HG03159 (cell line): ENCODE results near the gene NTMT2.
"Not testable (repeated sequence)": the region's sequence is repeated elsewhere in the genome, so short reads cannot be mapped to it uniquely, and the experiment has no call there.

Source experiments
- ATAC-seq: cut with Tn5 transposase; IDR thresholded peaks from one replicate; pipeline ENCODE4 v1.9.1; 2021; ENCODE audit warnings: mild to moderate bottlenecking, moderate library complexity; ENCODE audit not compliant: unreplicated experiment

NTMT2 gene

DNA sequence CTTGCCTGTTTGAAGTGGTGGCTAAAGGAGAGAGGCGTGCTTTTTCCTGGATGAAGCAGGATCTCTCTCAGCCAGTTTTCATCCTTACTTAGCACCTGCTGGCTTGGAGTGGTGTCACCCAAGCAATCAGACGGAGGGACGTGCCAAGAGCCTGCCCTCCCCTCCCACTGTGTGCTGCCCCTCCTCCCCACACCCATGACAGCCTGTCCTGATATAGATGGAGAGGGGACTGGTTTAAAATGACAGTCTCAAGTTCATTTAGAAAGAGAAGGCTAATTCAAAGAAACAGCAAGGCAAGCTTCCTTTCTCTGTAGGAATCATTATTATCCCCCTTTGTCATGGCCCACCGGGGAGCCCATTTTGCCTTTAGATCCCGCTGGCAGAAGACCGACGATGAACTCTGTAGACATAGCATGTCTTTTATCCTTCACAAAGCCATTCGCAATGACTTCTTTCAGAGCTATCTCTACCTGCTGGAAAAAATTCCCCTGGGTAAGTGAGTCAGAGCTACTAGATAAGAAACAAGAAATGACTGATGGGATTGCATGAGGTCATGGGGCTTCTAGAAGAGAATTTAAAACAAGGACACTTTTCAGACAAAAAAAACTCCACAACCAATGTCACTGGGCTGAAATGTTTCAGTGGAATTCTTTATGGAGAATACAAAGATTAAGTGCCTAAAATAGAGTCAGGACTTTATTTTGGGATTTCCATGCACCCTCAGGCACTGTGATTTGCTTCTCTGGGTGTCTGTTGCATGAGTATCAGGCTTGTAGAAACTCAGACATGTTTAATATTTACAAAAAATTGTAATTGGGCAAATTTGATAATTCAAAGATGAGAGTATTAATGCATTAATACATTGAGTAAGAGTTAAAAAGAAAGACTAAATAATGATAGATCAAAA lies at the start of gene NTMT2:
TSS of gene NTMT2 (plus strand) at position 190 of the 907 bp plus-strand sequence. CDS start at position 339, 149 bp downstream.
- ATAC-seq = no peak

DNA sequence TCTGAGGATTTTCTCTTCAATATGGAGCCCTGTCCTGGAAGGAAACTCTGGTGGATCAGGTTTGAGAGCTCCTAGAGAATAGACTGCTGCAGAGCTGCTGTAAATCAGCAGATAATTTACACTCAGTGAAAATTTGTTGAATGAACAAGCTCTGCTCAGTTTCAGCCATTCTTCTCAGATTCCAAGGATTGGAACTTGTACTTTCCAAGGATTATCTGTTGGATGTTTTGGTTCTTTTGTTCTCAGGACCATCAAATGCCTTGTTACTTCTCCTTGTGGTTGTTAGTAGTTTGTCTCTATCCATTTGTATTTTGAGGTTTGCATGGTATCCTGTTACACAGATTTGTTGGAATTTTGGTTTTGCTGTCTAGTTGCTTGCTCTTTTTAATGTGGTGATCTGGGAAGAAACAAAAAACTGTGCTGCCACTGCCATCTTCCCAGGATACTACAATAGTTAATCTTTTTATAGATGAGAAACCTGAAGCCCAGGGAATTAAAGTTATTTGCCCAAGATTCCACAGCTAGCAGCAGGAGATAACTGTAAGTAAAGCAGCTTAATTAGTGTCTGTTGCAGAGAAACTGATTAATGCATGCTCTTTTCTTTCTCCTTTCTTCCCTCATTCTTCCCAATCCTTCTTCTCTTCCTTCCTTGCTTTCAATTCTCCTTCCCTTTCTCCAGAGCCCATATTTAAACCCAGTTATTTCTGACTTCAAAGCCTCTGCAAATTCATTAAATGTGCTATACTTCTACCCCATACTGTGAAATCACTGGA lies 49.6 kb upstream of the NTMT2 start:
- ATAC-seq = no peak

DNA sequence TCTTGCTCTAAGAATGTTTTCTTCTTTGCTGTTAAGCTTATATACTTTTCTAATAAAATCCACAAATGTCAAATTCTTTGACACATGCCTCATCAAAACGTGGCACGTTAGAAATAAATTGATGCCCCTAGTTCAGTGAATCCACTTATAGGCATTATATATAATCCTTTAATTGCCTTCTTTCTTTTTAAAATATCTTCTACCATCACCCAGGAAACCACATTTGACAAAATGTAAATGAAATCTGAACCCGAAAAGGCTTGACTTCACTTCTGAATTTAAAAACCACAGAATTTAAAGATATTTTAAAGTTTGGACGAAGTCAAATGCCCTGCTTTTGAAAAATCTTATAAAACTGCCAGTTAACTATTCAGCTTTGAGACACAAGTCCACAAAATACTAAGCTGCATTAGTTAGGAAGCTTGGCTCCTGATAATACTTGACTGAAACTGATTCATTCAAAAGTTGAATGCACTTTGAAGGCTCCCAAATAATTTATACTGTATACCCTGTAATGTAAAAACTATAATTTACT lies 48.9 kb upstream of the NTMT2 start:
- ATAC-seq = no peak

DNA sequence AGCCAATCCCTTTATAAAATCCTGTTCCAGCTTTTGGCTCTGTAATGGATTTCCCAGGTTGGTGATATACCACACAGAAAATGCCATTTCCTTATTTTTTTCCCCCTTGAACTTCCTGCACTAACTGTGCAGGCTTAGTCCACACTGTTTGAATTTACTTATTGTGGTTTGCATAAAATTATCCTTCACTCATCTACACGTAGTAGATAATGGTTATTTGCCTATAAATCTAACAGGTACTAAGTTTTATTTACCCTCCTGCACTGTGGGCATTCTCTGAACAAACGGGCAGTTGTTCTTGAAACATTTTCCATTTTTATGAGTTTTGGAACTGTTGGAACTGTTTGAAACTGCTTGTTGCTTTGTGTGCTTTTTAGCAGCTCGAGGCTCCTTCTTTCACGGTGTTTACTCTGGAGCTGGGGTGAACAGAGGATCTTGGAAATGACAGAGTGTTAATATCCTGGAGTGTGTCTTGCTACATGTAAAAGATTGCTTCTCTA lies 48.3 kb upstream of the NTMT2 start:
- ATAC-seq = no peak

DNA sequence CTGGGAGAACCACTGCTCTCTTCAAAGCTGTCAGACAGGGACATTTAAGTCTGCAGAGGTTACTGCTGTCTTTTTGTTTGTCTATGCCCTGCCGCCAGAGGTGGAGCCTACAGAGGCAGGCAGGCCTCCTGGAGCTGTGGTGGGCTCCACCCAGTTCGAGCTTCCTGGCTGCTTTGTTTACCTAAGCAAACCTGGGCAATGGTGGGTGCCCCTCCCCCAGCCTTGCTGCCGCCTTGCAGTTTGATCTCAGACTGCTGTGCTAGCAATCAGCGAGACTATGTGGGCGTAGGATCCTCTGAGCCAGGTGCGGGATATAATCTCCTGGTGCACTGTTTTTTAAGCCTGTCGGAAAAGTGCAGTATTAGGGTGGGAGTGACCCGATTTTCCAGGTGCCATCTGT lies 32.6 kb upstream of the NTMT2 start:
- ATAC-seq = not testable (repeated sequence)

DNA sequence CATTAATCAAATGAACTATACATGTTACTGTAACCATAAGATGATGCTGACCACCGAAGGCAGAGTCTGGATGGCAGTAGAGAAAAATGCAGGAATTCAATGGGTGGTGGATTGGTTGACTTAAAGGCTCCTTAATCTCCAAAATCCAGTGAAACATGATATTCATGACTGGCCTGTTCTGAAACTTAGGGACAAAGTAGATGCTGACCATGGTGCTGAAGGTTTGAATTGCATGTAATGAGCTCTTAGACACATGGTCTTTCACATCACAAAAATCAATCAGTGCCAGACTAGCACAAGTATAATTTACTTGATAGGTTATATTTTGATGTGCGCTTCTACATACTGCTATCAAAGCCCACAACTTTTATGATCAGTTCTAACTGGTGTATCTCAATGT lies 30.9 kb upstream of the NTMT2 start:
- no peak for ATAC-seq

DNA sequence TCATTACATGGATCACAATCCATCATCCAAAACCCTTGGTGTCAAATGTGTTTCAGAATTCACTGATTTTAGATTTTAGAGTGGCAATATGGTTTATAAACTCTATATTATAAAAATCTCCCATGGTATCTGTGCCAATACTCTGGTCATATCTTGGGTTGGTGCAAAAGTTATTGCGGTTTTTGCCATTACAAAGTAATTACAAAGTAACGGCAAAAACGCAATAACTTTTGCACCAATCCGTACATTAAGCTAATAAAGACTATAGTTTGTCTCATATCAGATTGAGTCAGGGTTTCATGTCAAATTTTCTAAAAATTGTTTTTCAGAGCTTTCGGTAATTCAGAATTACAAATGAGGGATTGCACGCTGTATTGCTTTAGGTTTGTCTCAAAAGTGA lies 23.4 kb upstream of the NTMT2 start:
- no peak for ATAC-seq

DNA sequence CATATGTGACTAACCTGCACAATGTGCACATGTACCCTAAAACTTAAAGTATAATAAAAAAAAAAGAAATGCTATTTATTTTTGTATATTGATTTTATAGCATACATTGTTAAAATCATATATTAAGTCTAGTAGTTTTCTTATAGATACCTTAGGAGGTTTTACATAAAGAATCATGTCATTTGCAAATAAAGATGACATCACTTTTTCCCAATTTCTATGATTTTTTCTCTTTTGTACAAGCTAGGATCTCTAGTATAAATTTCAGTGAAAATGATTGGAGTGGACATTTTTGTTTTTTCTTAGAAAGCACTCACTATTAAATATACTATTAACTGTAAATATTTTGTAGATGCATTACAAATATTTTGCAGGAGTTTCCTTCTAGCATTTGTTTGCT lies 20.5 kb upstream of the NTMT2 start:
- no peak for ATAC-seq

DNA sequence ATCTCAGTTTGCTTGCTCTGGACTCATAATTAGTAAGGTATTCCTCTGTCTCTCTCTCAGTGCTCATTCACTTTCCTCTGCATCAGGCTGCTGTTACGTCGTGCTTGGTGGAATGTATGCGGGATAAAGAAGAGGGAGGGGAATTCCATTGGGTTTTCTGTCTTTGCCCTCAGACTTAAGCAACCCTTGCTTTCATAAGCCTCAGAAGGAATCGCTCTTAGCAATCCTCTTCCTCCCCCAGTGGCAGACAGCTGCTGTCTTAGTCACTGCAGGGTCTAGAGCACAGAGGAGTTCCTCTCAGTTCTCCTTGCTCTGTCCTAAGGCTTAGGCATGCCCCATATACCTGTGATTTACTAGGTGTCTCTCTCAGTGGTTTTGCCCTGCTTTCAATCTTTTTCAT lies 19.1 kb upstream of the NTMT2 start:
- peak; percentile 94 for ATAC-seq

DNA sequence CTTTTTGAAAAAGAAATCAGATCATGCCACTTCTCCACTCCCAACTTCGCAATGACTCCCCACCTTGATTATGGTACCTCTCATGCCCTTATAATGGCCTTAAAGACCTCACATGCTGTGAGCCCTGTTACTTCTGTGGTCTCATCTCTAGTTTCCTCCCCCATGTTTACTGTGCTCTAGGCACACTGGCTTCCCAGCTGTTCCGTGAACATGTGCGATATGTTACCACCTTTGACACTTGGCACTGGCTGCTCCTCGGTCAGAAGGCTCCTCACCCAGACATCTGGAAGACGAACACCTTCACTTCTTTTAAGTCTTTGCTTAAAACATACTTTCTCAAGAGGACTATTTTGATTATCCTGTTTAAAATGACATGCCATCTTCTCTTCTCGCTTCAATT lies 14.3 kb upstream of the NTMT2 start:
- no peak for ATAC-seq

DNA sequence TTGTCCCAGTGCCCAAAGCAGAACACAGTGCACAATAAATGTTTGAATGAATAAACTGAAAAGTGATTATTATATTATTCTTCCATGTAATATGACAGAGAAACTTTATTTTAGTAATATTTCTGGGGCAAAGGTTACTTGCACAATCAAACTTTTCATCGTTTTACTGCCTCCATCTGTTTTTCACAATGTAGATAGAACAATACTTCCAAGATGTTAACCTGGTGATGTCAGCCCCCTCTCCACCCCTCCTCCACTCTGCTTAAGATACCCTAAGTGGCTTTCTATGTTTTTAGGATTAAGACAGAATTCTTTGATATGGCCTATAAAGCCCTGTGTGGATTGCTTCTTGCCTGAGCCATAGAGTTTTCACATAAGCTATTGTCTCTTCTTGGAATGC lies 13.8 kb upstream of the NTMT2 start:
- no peak for ATAC-seq

DNA sequence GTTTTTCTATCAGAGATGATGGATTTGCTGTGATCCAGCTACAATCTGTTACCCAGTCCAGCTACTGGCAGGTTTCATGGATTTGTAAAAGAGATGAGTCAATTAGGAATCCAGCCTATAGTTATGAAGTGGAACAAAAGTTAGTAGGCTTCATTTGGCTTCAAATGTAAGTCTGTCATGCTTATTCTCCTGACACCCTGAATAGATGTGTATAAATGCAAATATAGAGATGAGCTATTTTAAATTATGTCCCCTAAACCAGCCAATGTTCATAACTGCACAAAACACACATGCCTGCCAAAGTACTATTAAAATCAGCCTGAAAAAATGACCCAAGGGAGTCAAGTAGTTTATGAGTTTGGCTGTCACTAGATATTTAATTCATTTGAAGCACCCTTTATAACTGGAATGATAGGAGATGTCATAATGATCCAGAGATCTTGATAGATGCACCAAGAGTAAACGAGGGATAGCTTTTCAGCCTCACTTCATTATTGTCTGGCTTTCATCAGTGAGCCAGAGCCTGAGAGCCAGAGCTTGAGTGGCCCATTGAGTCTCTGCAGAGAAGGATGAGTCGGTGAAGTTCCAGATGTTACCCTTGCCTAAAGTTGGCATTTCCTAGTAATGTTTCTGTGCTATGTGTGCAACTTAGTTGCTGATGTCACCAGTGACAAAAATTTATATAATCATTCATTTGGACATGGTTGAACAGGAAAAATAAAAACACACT lies 11.8 kb upstream of the NTMT2 start:
- no peak for ATAC-seq

DNA sequence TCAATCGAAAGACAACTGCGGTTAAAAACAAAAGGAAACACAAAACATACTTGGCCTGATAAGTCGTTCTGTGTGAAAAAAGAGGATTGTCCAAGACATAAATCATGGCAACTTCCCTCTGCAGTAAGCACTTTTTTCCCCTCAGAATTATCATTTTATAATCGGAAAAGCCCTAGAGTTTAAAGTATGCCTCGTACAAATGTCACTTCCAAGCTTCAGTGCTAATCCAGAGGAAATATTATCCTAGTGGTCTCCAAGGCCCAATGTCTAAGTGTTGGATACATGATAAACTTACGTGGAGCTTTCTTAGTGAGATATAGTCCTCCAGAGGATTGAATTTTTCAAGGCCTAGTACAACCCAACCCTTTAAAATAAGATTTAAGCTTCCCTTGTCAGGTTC lies 11.2 kb upstream of the NTMT2 start:
- no peak for ATAC-seq

DNA sequence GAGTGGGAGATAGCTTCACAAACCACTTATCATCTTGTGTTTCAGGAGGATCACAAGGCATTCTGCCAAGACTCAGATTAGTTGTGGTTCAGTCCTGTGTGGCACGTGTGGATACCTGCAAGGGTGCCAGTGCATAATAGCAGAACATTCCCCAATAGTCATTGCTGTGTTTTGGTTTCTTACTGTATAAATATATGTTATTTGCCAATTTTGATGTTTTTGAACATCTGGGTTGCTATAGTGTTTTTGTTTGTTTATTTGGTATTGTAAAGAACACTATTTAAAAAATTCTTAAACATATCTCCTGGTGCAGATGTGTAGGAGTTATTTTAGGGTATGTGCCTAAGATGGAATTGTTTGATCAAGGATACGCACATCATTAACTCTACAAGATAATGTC lies 5.4 kb upstream of the NTMT2 start:
- ATAC-seq = no peak

DNA sequence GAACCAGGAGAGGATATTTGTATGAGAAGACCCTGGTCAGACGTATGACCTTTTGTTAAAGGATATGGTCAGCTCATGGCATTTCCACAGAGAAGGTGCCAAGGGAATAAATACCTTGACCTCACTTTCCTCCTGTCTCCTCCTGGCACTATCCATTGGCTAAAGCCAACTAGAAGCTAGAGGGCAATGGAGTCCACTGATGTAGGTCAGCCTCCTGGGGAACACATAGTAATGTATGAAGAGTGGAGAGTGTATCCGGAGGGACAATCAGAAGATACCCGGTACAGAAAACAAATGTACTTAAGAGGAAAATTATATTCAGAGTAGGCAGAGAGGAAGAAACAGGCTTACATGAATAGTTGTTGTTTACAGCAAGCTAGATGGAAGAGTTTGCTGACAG lies 698 bp upstream of the NTMT2 start:
- no peak for ATAC-seq

DNA sequence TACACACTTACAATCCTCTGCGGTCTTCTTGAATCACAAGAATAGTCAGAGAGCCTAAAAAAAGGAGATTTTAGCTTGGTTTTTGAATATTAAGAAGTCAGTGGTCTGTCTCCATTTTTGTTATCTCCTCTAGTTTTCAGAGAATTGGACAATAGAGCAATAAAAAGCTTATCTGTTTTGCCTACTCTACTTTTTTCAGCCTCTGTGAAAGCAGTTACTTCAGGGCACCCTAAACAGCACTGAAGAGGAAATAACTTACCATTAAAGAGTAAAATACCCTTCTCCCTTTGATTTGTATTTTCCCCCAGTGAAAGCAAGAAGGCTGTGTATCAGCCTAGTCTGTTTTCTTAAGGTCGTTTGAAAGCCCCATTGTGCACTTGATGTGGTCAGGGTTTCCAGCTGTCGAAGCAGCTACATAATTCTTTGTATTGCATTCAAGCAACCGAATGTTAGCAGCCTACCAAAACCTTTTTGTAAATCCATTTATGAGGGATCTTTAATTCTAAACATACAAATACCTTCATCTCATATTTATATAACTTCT lies 1.0 kb downstream of the NTMT2 start:
- ATAC-seq = no peak

DNA sequence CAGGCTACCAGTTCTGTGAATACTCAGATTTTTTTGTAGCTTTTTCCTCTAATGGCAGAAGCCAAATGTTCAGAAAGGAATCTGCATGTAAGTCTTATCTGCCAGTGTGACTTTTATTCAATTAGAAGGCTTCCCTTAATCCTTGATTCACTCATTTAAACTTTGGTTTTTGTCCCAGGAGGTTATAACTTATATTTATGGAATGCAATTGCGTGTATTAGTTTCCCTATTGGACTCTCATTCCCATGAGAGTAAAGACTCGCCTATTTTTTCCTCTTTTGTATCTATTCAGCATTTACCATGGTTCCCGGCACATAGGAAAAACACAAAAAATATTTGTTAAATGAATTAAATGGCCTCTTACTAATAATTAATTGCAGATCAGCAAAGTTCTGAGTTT lies 3.5 kb downstream of the NTMT2 start:
- no peak for ATAC-seq

DNA sequence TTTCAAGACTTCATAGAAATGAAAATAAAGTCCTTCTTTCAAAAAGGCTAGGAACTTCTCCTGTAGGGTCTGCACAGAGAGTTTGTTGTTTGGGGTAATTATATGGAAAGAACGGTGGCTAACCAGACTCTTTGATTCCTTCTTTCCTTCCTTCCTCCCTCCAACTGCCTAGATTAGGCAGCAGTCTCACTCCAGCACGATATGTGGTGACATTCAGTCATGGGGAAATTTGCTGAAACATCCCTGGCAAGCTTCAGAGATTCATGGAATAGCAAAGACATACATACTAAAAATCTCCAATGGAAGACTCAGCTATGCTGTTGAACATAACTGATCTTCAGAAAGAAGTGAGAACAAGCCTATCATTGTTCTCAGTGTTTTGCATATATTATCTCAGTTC lies 4.3 kb downstream of the NTMT2 start:
- no peak for ATAC-seq

DNA sequence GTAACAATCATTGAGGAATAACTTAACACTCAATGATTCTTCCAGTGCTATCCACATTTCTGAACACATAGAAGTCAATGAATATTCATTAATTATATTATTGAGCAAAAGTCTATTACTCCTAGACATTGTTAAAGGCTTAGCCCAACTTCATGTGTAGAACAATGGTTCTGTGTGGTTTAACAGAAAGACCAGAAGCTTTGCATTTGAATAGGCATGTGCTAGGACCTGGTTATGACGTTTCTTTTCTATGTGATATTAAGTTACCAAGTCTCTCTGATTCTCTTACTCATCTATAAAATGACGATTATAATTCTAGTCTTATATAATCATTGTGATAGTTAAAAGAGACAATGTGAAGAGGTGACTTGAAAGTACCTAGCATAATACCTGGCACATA lies 5.2 kb downstream of the NTMT2 start:
- no peak for ATAC-seq

DNA sequence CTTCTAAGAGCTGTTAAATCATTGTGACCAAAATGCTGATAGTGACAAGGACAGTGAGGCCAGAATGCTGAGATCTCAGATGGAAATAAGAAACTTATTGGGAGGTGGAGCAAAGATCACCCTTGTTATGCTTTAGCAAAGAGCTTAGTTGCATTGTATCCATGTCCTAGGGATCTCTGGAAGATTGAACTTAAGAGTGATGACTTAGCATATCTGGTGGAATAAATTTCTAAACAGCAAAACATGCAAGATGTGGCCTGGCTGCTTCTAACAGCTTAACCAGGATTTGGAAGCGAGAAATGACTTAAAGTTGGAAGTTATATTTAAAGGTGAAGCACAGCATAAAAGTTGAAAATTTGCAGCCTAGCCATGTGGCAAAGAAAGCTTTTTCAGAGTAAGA lies 7.7 kb downstream of the NTMT2 start:
- no peak for ATAC-seq

DNA sequence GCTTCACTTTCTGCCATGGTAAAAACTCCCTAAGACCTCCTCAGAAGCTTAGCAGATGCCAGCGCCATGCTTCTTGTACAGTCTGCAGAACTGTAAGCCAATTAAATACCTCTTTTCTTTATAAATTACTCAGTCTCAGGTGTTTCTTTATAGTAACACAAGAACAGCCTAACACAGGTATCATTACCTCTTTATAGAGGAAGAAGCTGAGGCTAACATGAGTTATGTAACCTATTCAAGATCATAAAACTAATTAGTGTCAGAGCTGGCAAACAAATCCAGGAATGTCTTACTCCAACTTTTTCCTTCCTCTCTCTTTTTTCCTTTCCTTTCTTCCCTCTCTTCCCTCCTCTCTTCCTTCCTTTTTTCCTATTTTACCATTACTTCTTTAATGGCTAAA lies 9.3 kb downstream of the NTMT2 start:
- no peak for ATAC-seq
